GM19025 (cell line): ENCODE results near the gene ISOC1.

Experiments
- ATAC-seq: cut with Tn5 transposase; IDR thresholded peaks from one replicate; pipeline ENCODE4 v1.9.1; 2021; ENCODE audit warnings: mild to moderate bottlenecking, low read depth, moderate library complexity; ENCODE audit not compliant: unreplicated experiment

The ISOC1 gene

DNA sequence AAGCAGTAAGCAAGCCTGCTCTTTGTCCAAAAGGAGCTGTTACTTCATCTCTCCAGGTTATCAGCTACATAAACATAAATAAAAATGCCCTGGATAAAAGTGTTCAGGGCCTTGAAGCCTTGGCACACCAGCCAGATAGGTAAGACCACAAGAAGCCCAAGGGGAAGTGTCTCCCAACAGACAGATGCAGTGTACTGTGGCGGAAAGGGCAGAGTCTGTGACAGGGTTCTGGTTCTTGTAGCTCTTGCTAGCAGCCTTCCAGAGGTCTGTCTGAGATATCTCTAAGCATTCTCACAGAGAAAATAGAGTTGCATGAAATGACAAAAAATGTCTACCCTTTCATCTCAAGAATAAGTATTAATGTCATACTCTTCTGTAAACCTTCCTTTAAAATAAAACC lies 30.1 kb downstream of the ISOC1 start:
- ATAC-seq, result no peak

DNA sequence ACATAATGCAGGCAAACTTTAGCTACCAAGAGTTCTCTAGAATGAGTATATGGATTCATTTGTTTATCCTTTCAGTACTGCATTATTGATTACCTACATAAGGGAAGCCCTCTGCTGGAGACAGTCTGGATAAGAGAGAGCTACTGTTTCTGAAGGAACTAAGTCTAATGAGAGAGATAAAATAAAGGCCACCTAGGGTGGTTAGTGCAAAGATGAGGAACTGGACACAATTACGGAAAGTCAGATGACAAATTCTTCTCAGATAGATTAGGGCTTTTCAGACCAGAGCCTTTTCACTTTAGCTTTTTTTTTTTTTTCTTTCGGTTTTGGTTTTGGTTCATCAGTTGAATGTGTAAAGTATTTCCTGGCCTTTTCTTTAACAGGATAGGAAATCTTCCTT lies 31.3 kb downstream of the ISOC1 start:
- ATAC-seq, result peak; percentile 76

DNA sequence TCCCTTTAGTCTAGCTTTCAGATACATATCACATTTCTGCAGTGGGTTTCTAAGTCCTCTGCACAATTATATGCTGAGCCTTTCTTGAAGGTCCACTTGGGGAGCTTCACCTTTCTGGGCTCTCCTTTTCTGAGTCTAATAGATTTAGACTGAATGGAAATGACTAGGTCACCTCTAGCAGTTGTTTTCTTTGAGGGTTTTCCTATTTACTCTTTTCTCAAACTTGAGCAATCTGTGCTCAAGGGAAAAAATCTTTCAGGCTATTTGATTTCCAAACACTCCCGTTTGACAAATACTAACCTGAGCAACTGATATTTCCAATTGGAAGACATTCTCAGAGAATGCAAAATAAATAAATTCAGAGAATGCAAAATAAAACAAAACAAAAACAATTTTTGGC lies 39.0 kb downstream of the ISOC1 start:
- ATAC-seq, result no peak

- ATAC-seq, result peak; percentile 56
Measured at GRCh38 chr5:129135633-129136032, 41.1 kb downstream of the ISOC1 start.

GRCh38 chr5:129137637-129138036 lies 43.1 kb downstream of the ISOC1 start:
- ATAC-seq, result no peak

- no peak for ATAC-seq
Measured at GRCh38 chr5:129141078-129141477, 46.5 kb downstream of the ISOC1 start.

DNA sequence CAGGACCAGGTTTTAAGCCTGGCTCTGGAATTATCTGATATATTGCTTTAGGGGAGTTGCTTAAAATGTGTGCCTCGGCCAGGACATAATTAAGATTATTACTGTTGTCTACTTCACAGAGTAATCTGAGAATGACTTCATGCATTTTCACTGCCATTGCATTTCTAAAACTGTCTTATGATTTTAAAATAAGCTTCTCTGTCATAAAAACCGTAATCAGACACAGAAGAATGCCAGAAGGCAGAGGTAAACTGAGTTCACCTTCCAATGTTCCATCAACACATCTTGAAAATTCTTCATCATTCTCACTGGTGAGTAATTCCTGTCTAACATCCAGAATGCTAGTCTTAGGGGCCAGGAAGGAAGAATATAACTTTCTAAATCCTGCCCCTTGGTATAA lies 47.1 kb downstream of the ISOC1 start:
- no peak for ATAC-seq

- no peak for ATAC-seq
Measured at GRCh38 chr5:129155876-129156275, 61.3 kb downstream of the ISOC1 start.

GRCh38 chr5:129161830-129162229 lies 67.3 kb downstream of the ISOC1 start:
- ATAC-seq, result no peak
